Progenitor cell of endocrine pancreas (in vitro differentiated cells): Measurements from ENCODE around the gene KCNH8. TPM values are rescaled to one million over a fixed set of nuclear protein-coding genes. Genes with fewer than 3 reads are reported as not detected.

Experiments used
- DNase-seq: peaks from one replicate; pipeline ENCODE4 v3.0.0; 2021; ENCODE audit warnings: low spot score; ENCODE audit not compliant: unreplicated experiment
- H3K27ac Mint-ChIP-seq: 2 replicates; pipeline ENCODE4 v1.8.0; 2021; ENCODE audit warnings: mild to moderate bottlenecking, moderate library complexity, mixed read lengths
- H3K27me3 Mint-ChIP-seq: 2 replicates; pipeline ENCODE4 v1.8.0; 2021; ENCODE audit warnings: mixed read lengths
- H3K36me3 Mint-ChIP-seq: 2 replicates; pipeline ENCODE4 v1.8.0; 2022; ENCODE audit warnings: mixed read lengths; ENCODE audit not compliant: insufficient read depth
- H3K4me1 Mint-ChIP-seq: 2 replicates; pipeline ENCODE4 v1.8.0; 2021; ENCODE audit warnings: low read depth, mixed read lengths
- H3K4me3 Mint-ChIP-seq: 2 replicates; pipeline ENCODE4 v1.8.0; 2021; ENCODE audit warnings: low read depth, mild to moderate bottlenecking, moderate library complexity, mixed read lengths
- H3K9me3 Mint-ChIP-seq: 2 replicates; pipeline ENCODE4 v1.8.0; 2021; ENCODE audit warnings: low read depth, mixed read lengths
- microRNA-seq: library from miRNA; unstranded; fragments of <30 nt; microRNA quantifications from one replicate; pipeline ENCODE4 v1.1.0, GENCODE V29; 2020; ENCODE audit warnings: borderline number of aligned reads; ENCODE audit not compliant: unreplicated experiment
- total RNA-seq: library from RNA; stranded (reverse); gene quantifications from 2 replicates; pipeline ENCODE4 v1.2.1, GENCODE V29; 2021
- TF ChIP-seq, protein P1 (sequence below): fragments of 200-600 bp; sonication (generic); IDR thresholded peaks from one replicate; pipeline ENCODE4 v1.5.0; 2021; ENCODE audit warnings: antibody characterized with exemption, mild to moderate bottlenecking; ENCODE audit not compliant: unreplicated experiment

The KCNH8 gene
- total RNA-seq, 1 donor from 2014 or later: 10.0 TPM

DNA sequence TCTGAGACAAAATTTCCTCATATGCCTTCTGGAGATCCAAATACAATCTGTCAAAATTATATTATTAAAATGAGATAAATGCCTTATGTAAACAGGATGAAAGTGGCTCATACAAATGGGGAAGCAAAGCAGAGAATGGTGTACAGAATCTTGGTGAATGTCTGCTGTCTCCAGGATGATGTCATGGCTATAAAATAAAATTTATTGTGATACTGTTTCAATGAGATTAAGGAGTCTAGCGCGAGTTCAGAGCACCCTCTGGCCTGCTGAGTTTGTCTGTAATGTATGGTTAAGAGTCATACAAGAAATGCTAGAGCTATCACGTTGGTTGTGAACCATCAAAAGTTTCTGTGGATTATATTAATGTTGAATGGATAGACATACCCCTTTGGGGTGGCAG is 426.0 kb downstream of the KCNH8 start:
- TF ChIP-seq, protein P1, sequence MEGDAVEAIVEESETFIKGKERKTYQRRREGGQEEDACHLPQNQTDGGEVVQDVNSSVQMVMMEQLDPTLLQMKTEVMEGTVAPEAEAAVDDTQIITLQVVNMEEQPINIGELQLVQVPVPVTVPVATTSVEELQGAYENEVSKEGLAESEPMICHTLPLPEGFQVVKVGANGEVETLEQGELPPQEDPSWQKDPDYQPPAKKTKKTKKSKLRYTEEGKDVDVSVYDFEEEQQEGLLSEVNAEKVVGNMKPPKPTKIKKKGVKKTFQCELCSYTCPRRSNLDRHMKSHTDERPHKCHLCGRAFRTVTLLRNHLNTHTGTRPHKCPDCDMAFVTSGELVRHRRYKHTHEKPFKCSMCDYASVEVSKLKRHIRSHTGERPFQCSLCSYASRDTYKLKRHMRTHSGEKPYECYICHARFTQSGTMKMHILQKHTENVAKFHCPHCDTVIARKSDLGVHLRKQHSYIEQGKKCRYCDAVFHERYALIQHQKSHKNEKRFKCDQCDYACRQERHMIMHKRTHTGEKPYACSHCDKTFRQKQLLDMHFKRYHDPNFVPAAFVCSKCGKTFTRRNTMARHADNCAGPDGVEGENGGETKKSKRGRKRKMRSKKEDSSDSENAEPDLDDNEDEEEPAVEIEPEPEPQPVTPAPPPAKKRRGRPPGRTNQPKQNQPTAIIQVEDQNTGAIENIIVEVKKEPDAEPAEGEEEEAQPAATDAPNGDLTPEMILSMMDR: no peak
- H3K4me1 Mint-ChIP-seq: no peaks in the 10 kb centered on the region
- no peaks in the 10 kb centered on the region for H3K27me3 Mint-ChIP-seq
- H3K9me3 Mint-ChIP-seq: no peaks in the 10 kb centered on the region
- no peaks in the 10 kb centered on the region for H3K36me3 Mint-ChIP-seq
- no peak for DNase-seq
- H3K4me3 Mint-ChIP-seq: no peak overlapping the region
- no peak overlapping the region for H3K27ac Mint-ChIP-seq

DNA sequence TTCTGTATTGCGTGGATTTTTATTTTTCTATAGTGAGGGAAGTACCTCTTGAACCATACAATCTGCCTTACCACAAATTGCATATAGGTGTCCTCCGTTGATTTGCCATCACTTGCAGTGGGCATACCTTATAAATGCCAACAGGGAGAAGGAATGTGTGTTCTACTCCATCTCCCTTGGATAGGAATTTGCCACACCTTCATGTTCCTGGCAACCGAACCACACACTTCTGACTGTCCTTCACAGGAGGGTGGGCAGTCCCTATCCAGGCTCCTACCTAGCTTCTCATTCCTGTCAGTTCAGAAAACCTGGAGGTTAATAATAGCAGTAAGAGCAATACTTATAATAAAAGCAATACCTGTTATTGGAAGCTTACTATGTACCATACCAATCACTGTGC is 428.0 kb downstream of the KCNH8 start:
- Mint-ChIP-seq H3K36me3 (no peaks in the 10 kb centered on the region), H3K4me1 (no peaks in the 10 kb centered on the region), H3K4me3 (no peak overlapping the region), H3K27me3 (no peaks in the 10 kb centered on the region), H3K9me3 (no peaks in the 10 kb centered on the region), H3K27ac (no peak overlapping the region)
- TF ChIP-seq, protein P1: no peak
- DNase-seq: no peak

Small RNA genes lying within 50 kb of the gene (microRNA-seq; reads per million reads assigned to microRNA genes)
- not detected for gene MIR4791
